Nephron progenitor cell (in vitro differentiated cells): ENCODE results near the gene PTP4A2.
"Not testable (repeated sequence)": the region's sequence is repeated elsewhere in the genome, so short reads cannot be mapped to it uniquely, and the experiment has no call there.

Experiments used
- DNase-seq: peaks from one replicate; pipeline ENCODE4 v3.0.0; 2021
- H3K27ac Mint-ChIP-seq: 2 replicates; pipeline ENCODE4 v1.8.0; 2021; ENCODE audit warnings: mild to moderate bottlenecking, moderate library complexity, mixed read lengths
- H3K27me3 Mint-ChIP-seq: 2 replicates; pipeline ENCODE4 v1.8.0; 2021; ENCODE audit warnings: mild to moderate bottlenecking, low read depth, mixed read lengths; ENCODE audit not compliant: poor library complexity
- H3K36me3 Mint-ChIP-seq: 2 replicates; pipeline ENCODE4 v1.8.0; 2021; ENCODE audit warnings: low read depth, mixed read lengths
- H3K4me1 Mint-ChIP-seq: 2 replicates; pipeline ENCODE4 v1.8.0; 2021; ENCODE audit warnings: mixed read lengths
- H3K4me3 Mint-ChIP-seq: 2 replicates; pipeline ENCODE4 v1.8.0; 2021; ENCODE audit warnings: mild to moderate bottlenecking, moderate library complexity, mixed read lengths
- H3K9me3 Mint-ChIP-seq: 2 replicates; pipeline ENCODE4 v1.8.0; 2021; ENCODE audit warnings: mild to moderate bottlenecking, moderate library complexity, mixed read lengths
- TF ChIP-seq, protein P1 (sequence below): fragments of 200-600 bp; sonication (generic); IDR thresholded peaks from 2 replicates; pipeline ENCODE4 v1.5.0; 2021; ENCODE audit warnings: antibody characterized with exemption

PTP4A2 gene

DNA sequence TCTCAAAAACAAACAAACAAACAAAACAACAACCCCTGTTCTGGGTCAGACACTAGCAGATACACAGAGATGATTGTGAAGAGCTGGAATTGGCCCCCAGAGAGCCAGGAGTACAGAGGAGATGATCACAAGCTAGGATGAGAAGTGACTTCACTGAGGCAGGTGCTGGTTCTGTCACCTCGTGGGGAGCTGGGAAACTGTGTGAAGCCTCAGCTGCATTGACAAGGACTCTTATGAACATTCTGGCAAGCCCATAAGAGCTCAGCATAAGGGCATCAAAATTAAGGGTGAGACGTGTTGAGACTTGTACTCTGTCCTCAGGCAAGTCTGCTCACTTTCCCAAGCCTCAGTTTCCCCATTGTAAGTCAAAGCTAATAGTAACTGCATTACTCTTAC, 14.7 kb upstream of the PTP4A2 start:
- H3K36me3 Mint-ChIP-seq = no peaks in the 10 kb centered on the region
- DNase-seq = no peak
- H3K27me3 Mint-ChIP-seq = peaks cover 10% of the 10 kb centered on the region
- no peaks in the 10 kb centered on the region for H3K9me3 Mint-ChIP-seq
- H3K27ac Mint-ChIP-seq = no peak overlapping the region
- TF ChIP-seq, protein P1, sequence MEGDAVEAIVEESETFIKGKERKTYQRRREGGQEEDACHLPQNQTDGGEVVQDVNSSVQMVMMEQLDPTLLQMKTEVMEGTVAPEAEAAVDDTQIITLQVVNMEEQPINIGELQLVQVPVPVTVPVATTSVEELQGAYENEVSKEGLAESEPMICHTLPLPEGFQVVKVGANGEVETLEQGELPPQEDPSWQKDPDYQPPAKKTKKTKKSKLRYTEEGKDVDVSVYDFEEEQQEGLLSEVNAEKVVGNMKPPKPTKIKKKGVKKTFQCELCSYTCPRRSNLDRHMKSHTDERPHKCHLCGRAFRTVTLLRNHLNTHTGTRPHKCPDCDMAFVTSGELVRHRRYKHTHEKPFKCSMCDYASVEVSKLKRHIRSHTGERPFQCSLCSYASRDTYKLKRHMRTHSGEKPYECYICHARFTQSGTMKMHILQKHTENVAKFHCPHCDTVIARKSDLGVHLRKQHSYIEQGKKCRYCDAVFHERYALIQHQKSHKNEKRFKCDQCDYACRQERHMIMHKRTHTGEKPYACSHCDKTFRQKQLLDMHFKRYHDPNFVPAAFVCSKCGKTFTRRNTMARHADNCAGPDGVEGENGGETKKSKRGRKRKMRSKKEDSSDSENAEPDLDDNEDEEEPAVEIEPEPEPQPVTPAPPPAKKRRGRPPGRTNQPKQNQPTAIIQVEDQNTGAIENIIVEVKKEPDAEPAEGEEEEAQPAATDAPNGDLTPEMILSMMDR = no peak
- no peak overlapping the region for H3K4me3 Mint-ChIP-seq
- H3K4me1 Mint-ChIP-seq = peaks cover 40% of the 10 kb centered on the region

DNA sequence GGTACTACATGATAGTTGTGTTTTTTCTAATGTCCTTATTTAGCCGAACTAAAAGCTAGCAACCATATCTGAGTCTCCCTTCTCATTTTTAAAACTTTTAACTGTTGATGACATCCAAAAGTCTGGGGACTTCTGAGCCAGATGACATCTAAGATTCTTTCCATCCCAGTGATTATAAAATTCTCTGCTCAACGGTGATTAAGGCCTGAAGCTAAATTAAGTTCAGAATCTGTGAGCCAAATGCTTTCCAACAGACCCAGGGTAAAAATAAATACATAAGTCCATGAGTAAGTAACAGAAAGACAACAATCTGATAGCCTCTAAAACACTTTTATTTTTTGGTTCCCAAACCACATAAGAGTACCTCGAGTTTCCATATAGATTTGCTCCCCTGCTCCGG, 13.1 kb upstream of the PTP4A2 start:
- TF ChIP-seq, protein P1 = no peak
- Mint-ChIP-seq H3K4me3 (no peak overlapping the region), H3K27ac (no peak overlapping the region), H3K27me3 (peaks cover 13% of the 10 kb centered on the region), H3K9me3 (no peaks in the 10 kb centered on the region), H3K36me3 (no peaks in the 10 kb centered on the region), H3K4me1 (peaks cover 32% of the 10 kb centered on the region)
- DNase-seq = no peak

DNA sequence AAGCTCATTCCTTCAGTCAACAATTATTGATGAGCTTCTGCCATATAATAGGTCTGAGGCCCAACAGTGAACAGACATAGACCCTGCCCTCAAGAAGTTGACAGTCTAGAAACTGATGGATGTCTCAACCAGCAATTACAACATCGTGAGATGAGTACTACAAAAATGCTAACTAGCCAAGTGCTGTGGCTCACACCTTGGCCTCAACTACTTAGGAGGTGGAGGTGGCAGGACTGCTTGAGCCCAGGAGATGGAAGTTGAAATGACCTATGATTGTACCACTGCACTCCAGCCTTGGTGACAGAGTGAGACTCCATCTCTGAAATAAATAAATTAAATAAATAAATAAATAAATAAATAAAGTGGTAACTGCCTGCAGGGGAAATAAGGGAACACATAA, 11.7 kb upstream of the PTP4A2 start:
- Mint-ChIP-seq H3K4me1 (peaks cover 20% of the 10 kb centered on the region), H3K36me3 (no peaks in the 10 kb centered on the region), H3K4me3 (no peak overlapping the region), H3K27ac (no peak overlapping the region), H3K27me3 (peaks cover 12% of the 10 kb centered on the region), H3K9me3 (no peaks in the 10 kb centered on the region)
- TF ChIP-seq, protein P1 = no peak
- DNase-seq = no peak

DNA sequence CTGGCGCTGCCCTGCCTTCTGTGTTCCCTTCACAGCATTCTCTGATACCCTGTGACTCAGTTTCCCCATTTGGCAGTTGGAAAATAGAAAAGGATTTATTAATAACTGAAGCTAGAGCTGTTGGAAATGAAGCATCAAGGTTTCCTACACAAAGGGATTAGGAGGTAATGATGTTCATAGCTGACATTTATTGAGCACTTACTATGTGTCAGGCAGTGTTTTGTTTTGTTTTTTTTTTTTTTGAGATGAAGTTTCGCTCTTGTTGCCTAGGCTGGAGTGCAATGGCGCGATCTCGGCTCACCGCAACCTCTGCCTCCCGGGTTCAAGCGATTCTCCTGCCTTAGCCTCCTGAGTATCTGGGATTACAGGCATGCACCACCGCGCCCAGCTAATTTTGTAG, 7.5 kb upstream of the PTP4A2 start:
- H3K4me1 Mint-ChIP-seq = peaks cover 23% of the 10 kb centered on the region
- not testable (repeated sequence) for H3K27ac Mint-ChIP-seq, H3K27me3 Mint-ChIP-seq, DNase-seq, H3K4me3 Mint-ChIP-seq, H3K9me3 Mint-ChIP-seq, H3K36me3 Mint-ChIP-seq

DNA sequence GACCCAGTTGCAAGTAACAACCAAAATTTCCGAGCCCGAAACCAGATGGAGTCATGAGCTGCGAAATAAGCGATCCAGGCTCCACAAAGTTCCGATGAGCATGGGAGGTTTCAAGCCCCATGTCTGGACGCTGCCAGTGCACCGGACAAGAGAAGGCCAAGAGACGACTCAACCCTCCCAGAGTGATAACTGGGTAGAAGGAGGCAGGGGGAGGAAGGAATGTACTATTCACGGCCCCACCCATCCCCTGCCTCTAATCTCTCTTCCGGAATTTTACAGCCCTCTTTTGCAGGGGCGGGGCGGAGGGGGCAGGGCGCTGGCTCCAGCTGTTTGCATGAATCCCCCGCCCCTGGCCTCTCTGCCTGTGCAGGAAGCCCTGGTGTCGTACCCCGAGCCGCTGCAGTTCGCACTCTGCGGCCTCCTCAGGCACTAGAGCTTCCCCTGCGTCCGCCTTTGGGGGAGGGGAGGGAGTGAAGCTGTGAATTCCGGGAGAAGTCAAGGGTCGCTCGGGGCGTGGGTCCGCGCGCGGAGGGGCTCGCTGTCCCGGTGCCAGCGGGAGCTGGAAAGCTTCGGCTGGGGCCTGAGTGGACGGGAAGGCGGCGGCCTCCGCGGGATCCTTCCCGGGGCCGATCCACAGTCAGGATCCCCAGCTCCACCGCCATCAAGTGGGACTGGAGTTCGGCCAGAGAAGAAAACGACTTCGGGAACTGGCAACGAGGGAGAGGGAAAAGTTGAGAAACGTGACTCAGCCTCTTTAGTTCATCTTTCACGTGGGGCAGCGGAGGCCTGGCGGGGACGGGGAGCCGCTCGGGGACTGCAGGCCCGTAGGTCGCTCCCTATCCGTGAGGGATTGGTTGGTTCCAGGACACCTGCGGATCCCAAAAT, 6.3 kb upstream of the PTP4A2 start:
- peak; percentile 88 for DNase-seq
- Mint-ChIP-seq H3K4me3 (peak overlapping the region; percentile 76), H3K4me1 (peaks cover 35% of the 10 kb centered on the region), H3K27me3 (peaks cover 5% of the 10 kb centered on the region), H3K36me3 (no peaks in the 10 kb centered on the region), H3K9me3 (no peaks in the 10 kb centered on the region), H3K27ac (peak overlapping the region; percentile 13)
- TF ChIP-seq, protein P1 = no peak

DNA sequence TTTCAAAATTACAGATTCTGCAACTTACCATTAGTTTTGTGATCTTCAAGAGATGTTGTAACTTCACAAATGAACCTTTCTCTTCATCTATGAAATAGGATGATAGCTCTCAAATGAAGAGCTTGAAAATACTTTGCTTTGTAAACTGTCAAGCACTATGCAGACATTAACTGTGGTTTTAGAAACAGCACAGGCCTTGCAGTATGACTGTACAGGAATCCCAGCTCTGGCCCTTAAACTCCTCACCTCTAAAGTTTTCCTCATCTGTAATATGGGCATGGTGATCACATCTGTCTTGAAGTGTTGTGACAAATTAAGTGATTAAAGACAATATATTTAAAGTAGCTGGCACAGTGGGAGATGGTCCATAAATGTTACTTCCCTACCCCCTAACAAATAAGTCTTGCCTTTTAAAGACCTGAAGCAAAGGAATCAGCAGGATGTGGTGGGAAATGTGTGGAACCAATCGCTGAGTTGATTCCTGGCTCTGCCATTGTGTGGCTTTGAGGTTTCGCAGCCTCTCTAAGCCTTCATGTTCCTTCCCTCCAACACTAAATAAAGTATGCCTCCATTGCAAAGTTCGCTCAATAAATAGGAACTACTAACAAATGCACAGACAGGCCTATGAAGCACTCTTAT, 5.5 kb upstream of the PTP4A2 start:
- Mint-ChIP-seq H3K27ac (peak overlapping the region; percentile 13), H3K4me3 (peak overlapping the region; percentile 76), H3K27me3 (peaks cover 3% of the 10 kb centered on the region), H3K4me1 (peaks cover 38% of the 10 kb centered on the region), H3K9me3 (no peaks in the 10 kb centered on the region), H3K36me3 (no peaks in the 10 kb centered on the region)
- TF ChIP-seq, protein P1 = no peak
- no peak for DNase-seq

DNA sequence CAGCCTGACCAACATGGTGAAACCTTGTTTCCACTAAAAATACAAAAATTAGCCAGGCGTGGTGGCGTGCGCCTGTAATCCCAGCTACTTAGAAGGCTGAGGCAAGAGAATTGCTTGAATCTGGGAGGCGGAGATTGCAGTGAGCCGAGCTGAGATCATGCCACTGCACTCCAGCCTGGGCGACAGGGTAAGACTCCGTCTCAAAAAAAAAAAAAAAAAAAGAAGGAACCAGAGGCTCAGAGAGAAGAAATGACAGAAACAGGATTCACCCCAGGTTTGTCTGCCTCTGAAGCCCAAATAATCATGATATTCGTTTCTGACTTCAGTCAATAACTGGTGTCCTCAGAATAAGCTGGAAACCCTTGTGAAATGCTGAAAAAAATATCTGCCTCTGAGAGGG, 3.9 kb upstream of the PTP4A2 start:
- H3K9me3 Mint-ChIP-seq, H3K27ac Mint-ChIP-seq, DNase-seq, H3K36me3 Mint-ChIP-seq, H3K4me3 Mint-ChIP-seq, H3K27me3 Mint-ChIP-seq: not testable (repeated sequence)
- peaks cover 43% of the 10 kb centered on the region for H3K4me1 Mint-ChIP-seq
